OCI-LY1 (cell line): Measurements from ENCODE around the gene PSD.

Experiments used
- H2AFZ ChIP-seq: fragments of 200-600 bp; sonication (generic), shearing (Covaris generic); 2 replicates; pipeline ENCODE4 v1.6.0; 2014; ENCODE audit warnings: antibody characterized with exemption, mild to moderate bottlenecking, low read length
- H3F3A ChIP-seq: fragments of 200-600 bp; sonication (generic), shearing (Covaris generic); 2 replicates; pipeline ENCODE4 v1.6.0; 2014; ENCODE audit warnings: mild to moderate bottlenecking, antibody characterized with exemption, low read length, moderate library complexity; ENCODE audit not compliant: insufficient read depth
- H3K27ac ChIP-seq: fragments of 200-600 bp; sonication (generic); 2 replicates; pipeline ENCODE4 v1.5.1; 2014; ENCODE audit warnings: low read length, mixed run types, mild to moderate bottlenecking, low read depth; ENCODE audit not compliant: poor library complexity, severe bottlenecking
- H3K27me3 ChIP-seq: fragments of 200-600 bp; sonication (generic); 2 replicates; pipeline ENCODE4 v1.6.0; 2014; ENCODE audit warnings: antibody characterized with exemption, mild to moderate bottlenecking, low read length, moderate library complexity; ENCODE audit not compliant: insufficient read depth
- H3K36me3 ChIP-seq: fragments of 200-600 bp; sonication (generic); 2 replicates; pipeline ENCODE4 v1.6.1; 2014; ENCODE audit warnings: mild to moderate bottlenecking, antibody characterized with exemption, low read length, moderate library complexity, mixed read lengths; ENCODE audit not compliant: insufficient read depth
- H3K4me1 ChIP-seq: fragments of 200-600 bp; sonication (generic); 2 replicates; pipeline ENCODE4 v1.5.1; 2014; ENCODE audit warnings: mild to moderate bottlenecking, low read length, moderate library complexity; ENCODE audit not compliant: insufficient read depth, severe bottlenecking
- H3K4me2 ChIP-seq: fragments of 200-600 bp; sonication (generic), shearing (Covaris generic); 2 replicates; pipeline ENCODE4 v1.6.1; 2014; ENCODE audit warnings: low read length
- H3K4me3 ChIP-seq: fragments of 200-600 bp; sonication (generic); 2 replicates; pipeline ENCODE4 v1.5.1; 2014; ENCODE audit warnings: low read length, low read depth, mild to moderate bottlenecking, mixed read lengths; ENCODE audit not compliant: poor library complexity, severe bottlenecking
- H3K79me2 ChIP-seq: fragments of 200-600 bp; shearing (Covaris generic); 2 replicates; pipeline ENCODE4 v1.6.1; 2016; ENCODE audit warnings: mixed run types, low read length, mixed read lengths; ENCODE audit not compliant: insufficient read depth
- H3K9ac ChIP-seq: fragments of 200-600 bp; sonication (generic), shearing (Covaris generic); 2 replicates; pipeline ENCODE4 v1.6.1; 2014; ENCODE audit warnings: mild to moderate bottlenecking, low read length, mixed read lengths
- H3K9me2 ChIP-seq: fragments of 200-600 bp; sonication (generic), shearing (Covaris generic); 2 replicates; pipeline ENCODE4 v1.6.1; 2014; ENCODE audit warnings: low read depth, mild to moderate bottlenecking, low read length, mixed read lengths
- H3K9me3 ChIP-seq: fragments of 200-600 bp; shearing (Covaris generic); 2 replicates; pipeline ENCODE4 v1.6.1; 2014; ENCODE audit warnings: low read length, mixed read lengths
- H4K20me1 ChIP-seq: fragments of 200-600 bp; sonication (generic), shearing (Covaris generic); 2 replicates; pipeline ENCODE4 v1.6.0; 2016; ENCODE audit warnings: mild to moderate bottlenecking, low read length; ENCODE audit not compliant: insufficient read depth
- CTCF ChIP-seq: fragments of 200-600 bp; sonication (generic), shearing (Covaris generic); IDR thresholded peaks from 2 replicates; pipeline ENCODE4 v1.5.1; 2017; ENCODE audit warnings: mild to moderate bottlenecking, antibody characterized with exemption, low read length, moderate library complexity, mixed read lengths
- EZH2 ChIP-seq: fragments of 200-600 bp; sonication (generic), shearing (Covaris generic); IDR thresholded peaks from 2 replicates; pipeline ENCODE4 v1.8.0; 2017; ENCODE audit warnings: borderline replicate concordance, mixed run types, mild to moderate bottlenecking, antibody characterized with exemption, low read length, moderate library complexity, mixed read lengths

The PSD gene

GRCh38 chr10:102358712-102359382 lies 59.7 kb downstream of the PSD start:
- no peak for TF ChIP-seq CTCF
- TF ChIP-seq EZH2, result no peak
- H3K27ac ChIP-seq, result no peak overlapping the region
- H3K9me3 ChIP-seq, result no peaks in the 10 kb centered on the region
- no peaks in the 10 kb centered on the region for H3K79me2 ChIP-seq
- H3K9me2 ChIP-seq, result no peaks in the 10 kb centered on the region
- H4K20me1 ChIP-seq, result no peaks in the 10 kb centered on the region
- H3F3A ChIP-seq, result no peaks in the 10 kb centered on the region
- H3K9ac ChIP-seq, result no peak overlapping the region
- no peak overlapping the region for H3K4me2 ChIP-seq
- H2AFZ ChIP-seq, result no peak overlapping the region
- H3K4me1 ChIP-seq, result no peaks in the 10 kb centered on the region
- H3K4me3 ChIP-seq, result no peak overlapping the region
- H3K27me3 ChIP-seq, result no peaks in the 10 kb centered on the region
- H3K36me3 ChIP-seq, result peaks cover 40% of the 10 kb centered on the region

- H3K4me1 ChIP-seq, result no peaks in the 10 kb centered on the region
- no peak for TF ChIP-seq EZH2
- TF ChIP-seq CTCF, result no peak
- no peaks in the 10 kb centered on the region for H3K79me2 ChIP-seq
- no peak overlapping the region for H3K4me2 ChIP-seq
- H3K9me3 ChIP-seq, result no peaks in the 10 kb centered on the region
- no peak overlapping the region for H3K27ac ChIP-seq
- H3K4me3 ChIP-seq, result no peak overlapping the region
- no peaks in the 10 kb centered on the region for H3K9me2 ChIP-seq
- no peak overlapping the region for H3K9ac ChIP-seq
- H4K20me1 ChIP-seq, result no peaks in the 10 kb centered on the region
- H2AFZ ChIP-seq, result no peak overlapping the region
- H3K36me3 ChIP-seq, result peaks cover 40% of the 10 kb centered on the region
- no peaks in the 10 kb centered on the region for H3F3A ChIP-seq
- H3K27me3 ChIP-seq, result no peaks in the 10 kb centered on the region
Observed at GRCh38 chr10:102354451-102354850, 64.1 kb downstream of the PSD start.
